Ovary (tissue), 9 donors: ENCODE results near the gene CNPY3. TPM values are rescaled to one million over a fixed set of nuclear protein-coding genes. Genes with fewer than 3 reads are reported as not detected.

ENCODE experiments used
- DNase-seq, 5 donors: peaks; one replicate each; pipeline ENCODE4 v3.0.0-alpha.2; 2019 to 2020
- H3K27ac ChIP-seq, 2 donors: fragments of 200-600 bp; one replicate each; pipeline versions ENCODE4 v1.5.1 to v1.8.0; 2019 to 2022
- H3K27me3 ChIP-seq: fragments of 200-600 bp; one replicate; pipeline ENCODE4 v1.8.0; 2022
- H3K36me3 ChIP-seq: fragments of 200-600 bp; sonication (generic); one replicate; pipeline ENCODE4 v1.5.1; 2019
- H3K4me1 ChIP-seq: one replicate; pipeline ENCODE4 v1.8.1; 2013; ENCODE audit warnings: mild to moderate bottlenecking, moderate library complexity; ENCODE audit not compliant: insufficient read depth
- H3K4me3 ChIP-seq: fragments of 200-600 bp; sonication (generic); one replicate; pipeline ENCODE4 v1.5.1; 2017
- H3K9me3 ChIP-seq, 2 donors: fragments of 200-600 bp in 1 of 2; sonication (generic) in 1 of 2; one replicate each; pipeline versions ENCODE4 v1.5.1 to v1.8.1; 2013 to 2019; ENCODE audit warnings: mild to moderate bottlenecking in 1 of 2, moderate library complexity in 1 of 2
- EP300 ChIP-seq: sonication (generic); formaldehyde crosslinking; IDR thresholded peaks from one replicate; pipeline ENCODE4 v1.6.1; 2017; ENCODE audit warnings: antibody characterized with exemption
- POLR2A ChIP-seq: fragments of 450-650 bp; IDR thresholded peaks from one replicate; pipeline ENCODE4 v1.6.1; 2017; ENCODE audit warnings: antibody characterized with exemption, mild to moderate bottlenecking, moderate library complexity
- WGBS, 3 donors: extraction: QIAGEN DNeasy Blood & Tissue Kit in 1 of 3; methylation state at CpG; one replicate each; pipeline versions ENCODE4 v1.1.5 to v1.1.7; 2013 to 2017; 5-methylcytosine and 5-hydroxymethylcytosine counted together
- intact Hi-C, 4 donors: fragments of 100-400 bp; cut with DNase I; formaldehyde crosslinking; loops; one replicate each; pipeline versions ENCODE4 v1.11.0 to v1.15.1; 2022 to 2023
- polyA plus RNA-seq, 2 donors: library from polyadenylated mRNA; stranded (reverse); fragments of 200-250 nt in 1 of 2; fragments of 350-450 nt in 1 of 2; fragmentation: Illumina TruSeq in 1 of 2; extraction: RNeasy Lipid Tissue Mini Kit (QIAGEN cat#74804) in 1 of 2; gene quantifications; one replicate each; pipeline ENCODE4 v1.2.3, GENCODE V29; 2013 to 2014
- total RNA-seq, 7 donors: library from RNA; depleted of rRNA in 2 of 7; stranded (reverse); fragments of >200 nt in 2 of 7; fragmentation: NEBNext Ultra II Directional in 3 of 7; extraction: Animal tissue kit (Norgen Biotek cat#: 25700) in 3 of 7; gene quantifications; one replicate each; pipeline versions ENCODE4 v1.1.0 to v1.2.4, GENCODE V29; 2016 to 2023
- TF ChIP-seq, protein P1 (sequence below), 3 donors: fragments of 450-650 bp in 2 of 3; fragments of 200-600 bp in 1 of 3; IDR thresholded peaks; one replicate each; pipeline versions ENCODE4 v1.5.1 to v1.8.0; 2016 to 2022; ENCODE audit warnings: antibody characterized with exemption in 3 of 3, mild to moderate bottlenecking in 1 of 3
- donor health status: DM: no; HTN: no; CAD: no; lungs with moderate emphysema.
- donor health status: DM: no; HTN: no; CAD: no.
- donor health status: Bipolar disorder and iron deficiency.
- donor health status: DM: yes; HTN: yes; CAD: no.
- donor health status: DM: no; HTN: no; CAD: no.
- donor health status: DM: yes; HTN: yes; CAD: no.

CNPY3 gene
- total and polyA plus RNA-seq, 9 donors, result 25.3 to 61.2 (median 41.3) TPM

DNA sequence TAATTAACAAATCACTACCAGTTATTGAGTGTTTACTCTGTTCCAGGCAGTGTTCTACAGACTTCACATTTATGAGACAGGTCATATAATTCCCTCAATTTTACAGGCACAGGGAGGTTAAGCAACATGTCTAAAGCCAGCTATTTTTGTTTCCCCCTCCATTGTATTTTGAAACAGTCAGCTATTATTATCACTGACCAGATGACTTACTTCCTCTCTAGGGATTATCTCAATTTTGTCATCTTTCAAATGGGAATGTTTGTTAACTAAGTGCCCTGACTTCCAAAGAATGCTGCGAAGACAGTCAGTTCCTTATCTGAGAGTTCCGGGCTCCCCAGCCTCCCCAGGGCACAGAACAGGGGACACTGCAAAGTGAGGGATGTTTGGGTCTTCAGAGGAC lies 5.6 kb upstream of the CNPY3 start:
- Histone ChIP-seq H3K9me3 (no peaks in the 10 kb centered on the region), H3K4me3 (no peak overlapping the region), H3K4me1 (peaks cover 2% of the 10 kb centered on the region), H3K36me3 (no peaks in the 10 kb centered on the region), H3K27me3 (no peaks in the 10 kb centered on the region), H3K27ac (no peak overlapping the region)
- DNase-seq, result no peak
- 67 to 77% (median 70%) methylated on average over 2 of the region's 2 CpGs for WGBS, 3 donors
- intact Hi-C loops, result no loop called here
- TF ChIP-seq, protein P1, sequence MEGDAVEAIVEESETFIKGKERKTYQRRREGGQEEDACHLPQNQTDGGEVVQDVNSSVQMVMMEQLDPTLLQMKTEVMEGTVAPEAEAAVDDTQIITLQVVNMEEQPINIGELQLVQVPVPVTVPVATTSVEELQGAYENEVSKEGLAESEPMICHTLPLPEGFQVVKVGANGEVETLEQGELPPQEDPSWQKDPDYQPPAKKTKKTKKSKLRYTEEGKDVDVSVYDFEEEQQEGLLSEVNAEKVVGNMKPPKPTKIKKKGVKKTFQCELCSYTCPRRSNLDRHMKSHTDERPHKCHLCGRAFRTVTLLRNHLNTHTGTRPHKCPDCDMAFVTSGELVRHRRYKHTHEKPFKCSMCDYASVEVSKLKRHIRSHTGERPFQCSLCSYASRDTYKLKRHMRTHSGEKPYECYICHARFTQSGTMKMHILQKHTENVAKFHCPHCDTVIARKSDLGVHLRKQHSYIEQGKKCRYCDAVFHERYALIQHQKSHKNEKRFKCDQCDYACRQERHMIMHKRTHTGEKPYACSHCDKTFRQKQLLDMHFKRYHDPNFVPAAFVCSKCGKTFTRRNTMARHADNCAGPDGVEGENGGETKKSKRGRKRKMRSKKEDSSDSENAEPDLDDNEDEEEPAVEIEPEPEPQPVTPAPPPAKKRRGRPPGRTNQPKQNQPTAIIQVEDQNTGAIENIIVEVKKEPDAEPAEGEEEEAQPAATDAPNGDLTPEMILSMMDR (IDR thresholded peaks at IDR 0.05), result no peak
- TF ChIP-seq EP300 (no peak), POLR2A (no peak)

DNA sequence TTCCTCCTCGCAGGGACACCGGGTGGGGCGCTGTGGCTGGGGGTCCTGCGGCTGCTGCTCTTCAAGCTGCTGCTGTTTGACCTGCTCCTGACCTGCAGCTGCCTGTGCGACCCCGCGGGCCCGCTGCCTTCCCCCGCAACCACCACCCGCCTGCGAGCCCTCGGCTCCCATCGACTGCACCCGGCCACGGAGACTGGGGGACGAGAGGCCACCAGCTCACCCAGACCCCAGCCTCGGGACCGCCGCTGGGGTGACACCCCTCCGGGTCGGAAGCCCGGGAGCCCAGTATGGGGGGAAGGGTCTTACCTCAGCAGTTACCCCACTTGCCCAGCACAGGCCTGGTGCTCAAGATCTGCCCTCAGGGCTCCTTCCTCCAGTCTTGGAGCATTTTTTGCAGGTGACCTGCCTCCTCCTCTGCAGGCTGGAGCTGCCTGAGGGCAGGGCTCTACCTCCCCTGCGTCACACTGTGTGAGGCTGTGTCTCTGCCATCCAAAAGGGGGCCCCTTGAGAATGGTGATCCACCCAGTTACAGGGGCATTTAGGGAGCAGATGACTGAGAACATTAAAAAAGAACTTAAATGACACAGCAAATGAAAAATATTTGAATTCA lies 3.9 kb upstream of the CNPY3 start:
- H3K36me3 ChIP-seq, result no peaks in the 10 kb centered on the region
- H3K27ac ChIP-seq, result no peak overlapping the region
- intact Hi-C loops, result no loop called here
- TF ChIP-seq POLR2A (no peak), EP300 (no peak)
- TF ChIP-seq, protein P1 (IDR thresholded peaks at IDR 0.05), result no peak
- H3K4me1 ChIP-seq, result peaks cover 2% of the 10 kb centered on the region
- no peak for DNase-seq
- WGBS, 3 donors, result 27 to 40% (median 31%) methylated on average over 16 to 23 of the region's 23 CpGs
- H3K9me3 ChIP-seq, result no peaks in the 10 kb centered on the region
- H3K4me3 ChIP-seq, result no peak overlapping the region
- no peaks in the 10 kb centered on the region for H3K27me3 ChIP-seq

DNA sequence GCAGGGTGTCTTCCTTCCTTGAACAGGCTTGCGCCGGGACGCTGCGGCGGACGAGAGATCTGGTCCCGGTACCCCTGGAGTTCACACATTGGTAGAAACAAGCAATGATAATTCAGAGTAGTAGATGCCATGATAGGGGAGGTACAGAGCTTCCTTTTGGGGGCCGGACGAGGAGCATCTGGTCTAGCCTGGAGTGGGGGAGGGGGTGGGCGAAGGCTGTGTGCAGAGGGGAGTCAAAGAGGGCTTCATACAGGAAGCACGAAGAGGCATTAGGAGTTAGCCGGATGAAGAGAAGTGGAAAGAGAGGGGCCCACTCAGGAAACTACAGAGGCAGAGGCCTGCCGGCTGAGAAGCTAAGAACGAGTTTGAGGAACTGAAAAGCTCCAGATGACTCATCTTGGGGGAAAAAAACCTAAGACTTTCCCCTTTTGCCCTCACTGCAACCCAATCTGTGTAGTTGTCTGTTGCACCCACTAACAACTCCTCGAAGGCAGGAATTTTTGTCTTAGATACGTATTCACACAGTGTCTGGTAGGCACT lies 611 bp downstream of the CNPY3 start:
- TF ChIP-seq POLR2A (no peak), EP300 (no peak)
- TF ChIP-seq, protein P1 (IDR thresholded peaks at IDR 0.05), result no peak
- H3K9me3 ChIP-seq, result no peaks in the 10 kb centered on the region
- no peaks in the 10 kb centered on the region for H3K36me3 ChIP-seq
- H3K4me1 ChIP-seq, result peaks cover 9% of the 10 kb centered on the region
- H3K27me3 ChIP-seq, result no peaks in the 10 kb centered on the region
- DNase-seq, result no peak
- WGBS, 3 donors, result 0 to 1% (median 1%) methylated on average over 16 of the region's 16 CpGs
- H3K27ac ChIP-seq, result peak overlapping the region in 1 of 2 donors; percentile 93
- H3K4me3 ChIP-seq, result peak overlapping the region; percentile 79
- intact Hi-C loops, result no loop called here

DNA sequence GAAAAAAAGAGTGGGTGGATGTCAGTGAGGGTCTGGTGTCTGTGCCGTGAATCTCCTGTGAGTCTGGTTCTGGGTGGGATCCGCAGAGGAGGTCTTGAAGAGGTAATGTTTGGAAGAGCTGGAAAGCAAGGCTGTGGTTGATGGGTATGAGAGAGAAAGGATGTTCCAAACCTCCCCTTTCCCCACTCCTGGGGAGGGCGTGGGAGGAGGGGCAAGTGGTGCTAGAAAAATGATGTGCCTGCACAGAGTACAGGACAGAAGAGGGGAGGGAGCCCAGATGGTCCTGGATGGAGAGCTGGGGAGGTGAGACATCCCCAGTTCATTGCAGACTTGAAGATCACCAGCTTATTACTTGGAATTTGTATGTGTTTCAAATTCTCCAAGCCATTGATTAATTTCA lies 3.1 kb downstream of the CNPY3 start:
- TF ChIP-seq, protein P1 (IDR thresholded peaks at IDR 0.05), result no peak
- TF ChIP-seq EP300, result no peak
- TF ChIP-seq POLR2A, result no peak
- H3K4me3 ChIP-seq, result no peak overlapping the region
- no peak for DNase-seq
- H3K27me3 ChIP-seq, result no peaks in the 10 kb centered on the region
- H3K36me3 ChIP-seq, result no peaks in the 10 kb centered on the region
- no peak overlapping the region for H3K27ac ChIP-seq
- peaks cover 9% of the 10 kb centered on the region for H3K4me1 ChIP-seq
- intact Hi-C loops, result no loop called here
- no peaks in the 10 kb centered on the region for H3K9me3 ChIP-seq
- 84 to 92% (median 87%) methylated on average over 3 of the region's 3 CpGs for WGBS, 3 donors
